GM18873 (cell line): Measurements from ENCODE around the gene LAMC1.
"Not testable (repeated sequence)": the region's sequence is repeated elsewhere in the genome, so short reads cannot be mapped to it uniquely, and the experiment has no call there.

Experiments
- ATAC-seq: cut with Tn5 transposase; IDR thresholded peaks from one replicate; pipeline ENCODE4 v1.9.1; 2021; ENCODE audit warnings: mild to moderate bottlenecking, moderate library complexity, moderate number of reproducible peaks; ENCODE audit not compliant: unreplicated experiment, low FRiP score

The LAMC1 gene

DNA sequence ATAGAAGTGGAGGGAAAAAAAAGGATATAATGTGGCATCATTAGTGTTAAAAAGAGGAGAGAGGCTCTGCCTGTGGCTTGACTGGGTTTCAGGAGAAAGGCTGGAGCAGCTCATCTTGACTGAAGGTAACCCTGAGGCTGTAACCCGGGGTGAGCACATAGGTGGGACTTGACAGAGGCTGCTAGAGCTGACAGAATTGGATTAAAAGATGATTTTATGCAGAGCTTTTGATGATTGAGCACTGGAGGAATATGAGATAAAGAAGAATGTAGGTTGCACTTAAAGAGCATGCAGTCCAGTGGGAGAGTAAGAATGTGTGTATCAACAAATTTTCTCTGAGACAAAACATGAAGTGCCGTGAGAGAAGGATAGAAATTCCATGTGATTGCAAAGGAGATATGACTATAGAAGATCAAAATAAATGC, 17.3 kb downstream of the LAMC1 start:
- no peak for ATAC-seq

DNA sequence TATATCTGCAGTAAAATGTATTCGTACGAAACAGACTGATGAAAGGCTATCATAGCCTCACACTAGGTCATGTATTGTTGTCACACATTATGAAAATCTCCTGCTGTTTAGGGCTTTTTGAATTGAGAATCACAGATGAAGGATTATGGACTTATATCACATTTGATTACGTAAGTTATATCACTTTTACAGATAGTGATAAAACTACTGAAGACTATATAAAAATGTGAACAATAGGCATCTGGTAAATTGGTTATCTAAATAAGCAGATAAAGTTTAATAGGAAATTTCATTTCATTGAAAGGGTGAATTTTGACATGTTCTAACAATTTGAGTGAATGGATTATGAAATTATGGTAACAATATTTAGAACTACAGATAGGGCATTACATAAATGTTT, 20.0 kb downstream of the LAMC1 start:
- ATAC-seq, result no peak

DNA sequence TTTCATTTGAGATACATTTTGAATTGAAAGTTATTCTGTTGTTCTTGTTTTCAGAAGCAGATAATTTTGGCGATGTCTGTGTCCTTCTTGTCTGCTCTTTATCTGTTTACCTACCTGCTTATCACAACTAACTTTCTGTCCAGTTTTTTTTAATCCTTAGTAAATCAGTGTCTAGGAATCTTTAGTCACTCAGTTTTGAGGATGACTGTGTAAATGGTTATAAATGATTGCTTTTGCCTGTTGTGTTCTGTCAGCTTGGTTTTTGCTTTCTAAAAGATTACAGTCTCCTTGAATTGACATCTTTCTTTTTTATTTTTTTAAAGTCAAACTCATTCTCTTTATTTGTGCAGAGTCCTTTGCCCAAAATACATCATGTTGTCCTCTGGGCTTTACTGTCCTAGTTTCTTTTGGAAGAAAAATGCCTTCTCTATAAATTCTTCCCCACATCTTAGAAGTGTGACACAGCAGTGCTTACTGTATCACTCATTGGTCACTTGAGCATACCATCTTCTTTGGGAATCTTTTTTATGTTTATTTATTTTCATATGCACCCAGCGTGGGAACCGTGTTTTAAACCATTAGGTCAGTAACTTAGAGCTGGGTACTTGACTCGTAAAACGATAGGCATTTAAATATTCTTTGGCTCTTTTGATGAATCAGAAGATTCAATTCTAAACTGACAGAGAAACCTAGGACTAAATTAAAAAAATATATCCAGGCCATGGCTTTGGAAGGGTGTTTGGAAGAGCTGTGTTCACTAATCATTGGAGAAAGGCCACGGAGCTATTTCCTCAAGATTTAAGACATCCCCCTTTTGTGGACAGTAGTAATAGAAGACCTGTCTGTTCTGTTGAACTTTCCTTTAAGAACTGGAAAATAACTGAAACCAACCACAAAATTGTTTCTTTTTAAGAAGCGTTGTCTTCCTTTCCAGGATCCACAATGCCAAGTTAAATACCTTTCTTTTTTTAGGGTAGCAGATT, 20.9 kb downstream of the LAMC1 start:
- ATAC-seq, result no peak

DNA sequence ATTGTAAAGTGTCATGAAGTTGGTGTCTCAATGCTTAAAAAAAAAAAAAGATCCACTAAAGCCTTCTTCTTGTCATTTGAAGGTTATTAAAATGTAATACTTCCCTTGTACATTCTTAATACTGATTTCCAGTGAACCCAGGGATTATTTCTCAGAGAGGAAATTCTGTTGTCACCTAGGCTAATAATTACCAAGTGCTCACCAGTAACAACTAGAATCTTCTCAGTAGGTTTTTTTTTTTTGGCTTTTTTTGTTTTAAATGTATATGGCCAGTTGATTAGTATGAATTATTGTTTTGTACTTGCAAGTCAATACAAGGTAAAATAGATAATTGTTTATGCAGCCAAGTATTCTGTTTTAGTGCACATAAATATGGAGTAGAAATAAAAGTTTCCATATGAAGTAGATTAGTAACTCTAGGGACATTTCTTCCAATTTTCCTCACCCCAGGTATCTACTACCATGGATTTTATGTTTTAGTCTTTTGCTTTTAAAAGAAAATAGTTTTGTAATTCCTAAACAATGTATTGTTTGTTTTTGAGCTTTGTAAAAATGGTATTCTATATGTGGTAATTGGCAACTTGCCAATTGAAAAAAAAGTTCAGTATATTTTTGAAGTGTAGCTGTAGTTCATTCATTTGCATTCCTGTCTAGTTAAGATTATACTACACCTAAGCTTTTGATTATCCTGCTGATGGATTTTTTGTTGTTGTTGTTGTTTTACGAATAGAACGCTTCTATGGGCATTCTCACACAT, 21.9 kb downstream of the LAMC1 start:
- ATAC-seq, result no peak

DNA sequence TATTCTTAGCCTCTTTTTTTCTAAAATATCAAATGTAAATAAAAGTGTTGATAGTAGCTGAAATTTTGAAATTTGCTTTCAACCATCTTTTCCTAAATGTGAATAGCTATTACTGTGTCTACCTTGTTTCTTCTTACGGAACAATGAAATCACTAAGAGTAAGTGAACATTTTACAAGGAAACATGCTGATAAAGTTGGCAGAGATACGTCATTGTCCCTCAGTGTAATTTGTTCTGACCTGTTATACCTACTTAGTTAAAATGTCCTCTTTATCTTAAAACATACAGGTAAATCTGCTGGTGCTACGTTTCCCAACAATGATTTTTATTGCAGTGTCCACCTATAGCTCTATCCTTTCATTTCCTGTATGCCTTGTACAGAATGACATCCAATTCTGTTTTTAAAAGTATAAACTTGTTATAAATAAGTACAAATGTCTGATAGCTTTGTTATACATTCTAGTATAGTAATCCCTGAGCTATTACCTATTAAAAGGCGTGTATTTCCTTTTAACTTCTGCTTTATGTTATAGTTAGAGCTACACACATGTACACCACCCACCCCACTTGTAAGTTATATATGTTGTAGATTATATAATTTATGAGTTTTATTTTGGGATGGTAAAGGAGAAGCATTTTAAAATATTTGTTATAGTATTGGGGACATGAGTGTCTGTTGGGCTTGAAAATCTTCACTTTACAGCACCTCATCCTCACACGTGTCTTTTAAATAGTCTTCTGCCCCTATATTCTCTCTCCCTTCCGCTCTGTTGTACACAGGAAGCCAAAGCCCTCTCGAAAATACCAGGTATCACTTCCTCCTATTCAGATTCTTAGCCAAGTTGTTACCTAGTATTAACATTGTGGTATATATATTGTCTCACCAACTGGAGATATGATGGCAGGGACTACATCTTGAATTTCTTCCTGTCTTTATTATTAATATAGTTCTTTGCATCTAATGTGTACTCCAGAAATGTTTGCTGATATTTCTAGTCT, 25.2 kb downstream of the LAMC1 start:
- peak; percentile 99 for ATAC-seq

DNA sequence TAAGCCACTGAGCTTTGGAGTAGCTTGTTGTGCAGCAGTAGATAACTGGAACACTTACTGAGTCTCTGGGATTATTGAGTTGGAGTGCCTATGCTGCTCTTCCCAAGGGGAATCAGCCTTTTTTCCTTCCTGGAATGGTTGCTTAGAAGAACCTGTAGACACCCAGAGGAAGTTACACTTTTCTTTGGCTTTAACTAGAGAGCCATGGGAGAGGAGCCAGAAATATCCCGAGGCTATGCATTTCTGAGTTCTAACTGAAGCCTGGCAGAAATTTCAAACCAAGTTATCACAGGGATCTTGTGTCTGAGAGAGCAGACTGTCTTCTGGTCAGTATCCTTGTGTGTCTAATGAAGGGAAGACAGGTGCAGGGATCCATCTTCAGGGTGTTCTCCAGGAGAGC, 28.3 kb downstream of the LAMC1 start:
- no peak for ATAC-seq

DNA sequence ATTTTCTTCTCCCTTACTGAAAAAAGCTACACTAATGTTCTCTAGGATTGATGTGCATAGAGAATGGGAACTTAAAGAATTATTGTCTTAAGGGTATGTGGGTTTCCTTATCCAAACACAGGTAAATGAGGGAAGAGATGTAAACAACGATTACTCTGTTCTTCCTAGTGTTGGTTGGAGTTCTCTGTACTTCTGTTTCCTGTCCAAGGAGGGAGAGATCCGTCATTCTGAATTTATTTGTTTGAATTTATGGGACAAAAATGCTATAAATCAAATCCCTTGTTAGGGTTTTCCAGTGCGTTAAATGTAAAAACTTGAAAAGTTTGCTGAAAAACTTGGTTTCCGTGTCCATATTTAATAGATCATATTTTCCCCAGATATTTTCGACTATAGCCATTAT, 29.6 kb downstream of the LAMC1 start:
- no peak for ATAC-seq

DNA sequence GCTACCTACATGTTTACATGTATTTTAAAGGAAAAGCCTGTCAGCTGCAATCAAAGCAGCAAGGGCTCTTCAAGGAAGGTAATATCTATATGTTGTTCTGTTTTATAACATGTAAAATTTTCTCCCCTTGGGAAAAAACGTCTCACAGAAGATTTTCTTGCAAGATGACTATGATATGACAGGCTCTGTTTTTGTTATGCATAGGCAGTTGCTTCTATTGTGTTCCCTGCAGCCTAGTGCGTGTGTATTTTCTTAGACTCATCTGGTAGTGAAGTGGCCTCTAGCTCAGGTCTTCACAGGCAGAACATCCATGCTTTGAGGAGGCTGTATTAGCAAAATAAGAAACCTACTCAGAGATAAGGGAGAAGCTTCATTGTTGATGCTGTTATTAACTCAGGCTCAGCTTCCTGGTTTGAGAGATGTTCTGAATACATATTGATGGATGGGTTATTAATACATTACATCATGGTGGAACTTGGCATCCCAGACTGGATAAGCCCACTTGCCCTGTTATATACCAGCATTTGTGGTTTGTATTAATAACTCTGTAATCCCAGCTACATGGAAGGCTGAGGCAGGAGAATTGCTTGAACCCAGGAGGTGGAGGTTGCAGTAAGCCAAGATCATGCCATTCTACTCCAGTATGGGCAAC, 35.8 kb downstream of the LAMC1 start:
- ATAC-seq, result no peak

DNA sequence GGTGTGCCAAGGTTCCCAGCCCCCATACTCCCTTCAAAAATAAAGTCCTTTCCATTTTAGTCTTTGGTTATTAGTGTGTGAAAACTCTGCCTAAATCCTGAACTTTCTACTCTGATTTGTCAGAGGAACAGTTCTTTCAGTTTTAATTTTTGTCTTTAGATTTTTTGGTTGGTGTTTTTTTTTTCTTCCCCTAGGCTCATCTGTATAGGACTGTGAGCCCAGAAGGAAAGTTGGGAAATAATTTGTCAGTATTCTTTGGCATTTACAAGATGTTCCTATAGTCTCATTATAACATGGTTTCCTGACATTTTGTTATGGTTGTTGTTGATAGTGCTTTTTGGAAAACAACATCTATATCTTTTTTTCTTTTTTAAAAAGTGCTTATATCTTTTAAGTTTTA, 38.0 kb downstream of the LAMC1 start:
- ATAC-seq, result no peak

DNA sequence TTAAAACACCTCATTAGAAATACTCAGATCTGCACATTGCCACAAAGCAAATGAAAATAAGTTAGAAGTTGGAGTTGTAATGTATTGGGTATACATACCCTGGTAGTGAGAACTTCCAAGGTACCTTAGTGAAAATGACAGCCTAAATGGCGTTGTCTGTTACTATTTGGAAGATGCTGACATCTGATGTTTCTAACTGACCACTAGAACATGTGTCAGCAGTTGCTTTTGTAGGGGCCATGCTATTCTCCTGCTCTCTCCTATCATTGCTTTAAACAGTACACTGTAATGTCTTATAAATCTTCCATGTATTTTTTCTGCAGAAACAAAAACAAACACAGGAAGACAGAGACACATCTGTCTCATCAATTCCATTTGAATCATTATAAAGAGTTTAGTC, 40.1 kb downstream of the LAMC1 start:
- ATAC-seq, result no peak

DNA sequence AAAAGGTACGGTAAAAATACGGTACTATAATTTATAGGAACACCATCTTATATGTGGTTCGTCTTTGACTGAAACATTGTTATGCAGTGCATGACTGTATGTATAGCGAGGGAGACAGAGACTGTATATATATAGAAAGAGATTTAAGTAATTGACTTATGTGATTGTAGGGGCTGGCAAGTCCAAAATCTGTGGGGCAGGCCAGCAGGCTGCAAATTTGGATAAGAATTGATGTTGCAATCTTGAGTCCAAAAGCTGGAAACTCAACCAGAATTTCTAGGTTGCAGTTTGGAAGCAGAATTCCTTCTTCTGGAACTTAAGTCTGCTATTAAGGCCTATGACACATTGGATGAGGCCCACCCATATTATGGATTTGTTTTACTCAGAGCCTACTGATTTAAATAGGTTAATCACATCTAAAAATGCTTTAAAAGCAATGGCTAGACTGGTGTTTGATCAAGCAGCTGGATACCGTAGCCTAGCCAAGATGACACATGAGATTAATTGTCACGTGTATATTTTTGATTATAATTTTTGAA, 42.0 kb downstream of the LAMC1 start:
- ATAC-seq, result no peak

DNA sequence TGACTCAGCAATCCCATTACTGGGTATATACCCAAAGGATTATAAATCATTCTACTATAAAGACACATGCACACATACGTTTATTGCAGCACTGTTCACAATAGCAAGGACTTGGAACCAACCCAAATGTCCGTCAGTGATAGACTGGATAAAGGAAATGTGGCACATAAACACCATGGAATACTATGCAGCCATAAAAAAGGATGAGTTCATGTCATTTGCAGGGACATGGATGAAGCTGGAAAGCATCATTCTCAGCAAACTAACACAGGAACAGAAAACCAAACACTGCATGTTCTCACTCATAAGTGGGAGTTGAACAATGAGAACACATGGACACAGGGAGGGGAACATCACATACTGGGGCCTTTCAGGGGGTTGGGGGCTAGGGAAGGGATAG, 43.2 kb downstream of the LAMC1 start:
- ATAC-seq, result not testable (repeated sequence)

DNA sequence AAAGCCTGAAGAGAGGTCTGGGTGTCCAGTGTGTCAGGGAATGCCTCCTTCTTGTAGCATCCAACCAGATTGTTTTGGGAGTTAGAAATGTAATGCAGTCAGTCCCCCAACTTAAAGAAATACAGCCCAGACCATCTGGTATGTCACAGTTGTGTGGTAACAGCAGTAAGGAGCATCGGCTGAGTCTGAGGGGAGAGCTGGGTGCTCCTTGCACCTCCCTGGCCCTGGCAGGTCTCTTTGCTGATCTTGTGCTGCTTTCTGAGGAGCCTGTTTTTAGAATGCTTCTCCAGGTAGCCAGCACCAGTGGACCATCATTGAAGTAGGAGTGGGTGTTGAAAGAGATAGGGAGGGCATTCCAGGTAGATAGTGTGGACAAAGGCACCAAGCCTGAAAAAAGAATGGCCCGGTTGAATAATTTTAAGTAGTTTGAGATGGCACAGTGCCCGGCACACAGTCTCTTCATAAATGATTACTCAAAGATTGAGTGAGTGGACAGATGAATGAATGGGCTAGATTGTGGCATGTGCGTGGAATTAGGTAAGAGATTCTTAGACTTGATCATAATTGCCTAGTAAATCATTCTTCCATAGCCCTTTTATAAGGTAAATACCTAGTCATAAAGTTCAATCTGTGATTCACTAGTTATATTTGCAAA, 46.5 kb downstream of the LAMC1 start:
- no peak for ATAC-seq

DNA sequence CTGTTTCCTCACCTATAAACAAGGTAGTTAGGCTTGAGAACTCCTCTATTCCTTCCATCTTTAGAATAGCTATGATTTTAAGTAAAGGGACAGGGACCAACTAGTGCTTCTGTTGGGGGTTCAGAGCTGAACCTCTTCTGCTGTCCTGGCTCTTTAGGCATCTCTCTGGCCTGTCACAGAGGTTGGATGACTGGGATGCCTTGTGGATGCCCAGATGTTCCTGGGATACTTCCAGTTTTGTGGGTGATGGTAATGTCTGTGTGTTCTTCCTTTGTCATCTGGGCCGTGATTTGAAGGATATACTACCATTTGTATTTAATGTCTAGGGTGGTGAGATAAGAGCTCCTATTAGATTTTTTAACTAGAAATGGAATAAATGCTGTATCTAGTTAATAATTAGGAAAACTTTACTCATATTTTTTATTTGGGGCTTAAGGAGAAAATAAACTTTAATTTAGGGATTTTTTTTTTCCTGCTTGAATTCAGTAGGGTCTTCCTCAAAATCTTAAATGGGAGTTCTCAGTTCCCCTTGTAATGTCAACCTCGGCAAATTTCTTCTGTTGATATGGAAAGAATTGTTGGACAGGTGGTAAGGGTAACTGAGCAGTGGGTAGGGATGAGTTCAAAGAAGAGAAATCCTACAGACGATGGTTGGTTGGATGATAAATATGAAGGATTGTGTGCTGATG, 47.2 kb downstream of the LAMC1 start:
- no peak for ATAC-seq

DNA sequence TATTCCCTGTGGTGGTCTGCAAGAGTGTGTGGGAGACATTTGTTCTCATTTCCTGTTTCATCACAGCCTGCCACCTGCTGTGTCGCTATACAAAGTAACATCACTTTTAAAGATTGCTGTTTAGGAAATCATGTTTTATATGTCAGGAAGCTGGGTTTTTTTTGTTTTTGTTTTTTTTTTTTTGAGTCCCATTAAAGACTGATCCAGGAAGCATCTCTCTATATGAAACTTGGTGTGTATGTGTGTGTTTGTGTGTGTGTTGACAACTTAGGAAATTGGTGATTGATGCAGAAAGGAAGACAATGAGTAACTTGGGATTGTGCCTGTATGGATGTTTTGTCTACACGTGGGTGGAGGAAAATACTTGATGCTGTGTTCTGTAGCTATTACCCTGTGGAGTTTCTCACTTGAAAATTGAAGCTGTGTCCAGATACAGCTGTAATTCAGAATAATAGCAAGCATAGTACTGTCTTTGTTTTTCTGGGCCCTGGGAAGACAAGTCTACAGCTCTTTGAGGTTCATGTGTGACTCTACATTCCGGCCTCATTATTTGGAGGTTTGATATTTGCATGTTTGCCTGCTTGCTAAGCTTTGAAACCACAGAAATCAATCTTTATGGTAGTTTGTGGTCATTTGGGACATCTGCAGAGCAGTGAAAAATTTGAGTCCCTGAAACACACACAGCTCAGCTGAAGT, 47.9 kb downstream of the LAMC1 start:
- peak; percentile 83 for ATAC-seq

DNA sequence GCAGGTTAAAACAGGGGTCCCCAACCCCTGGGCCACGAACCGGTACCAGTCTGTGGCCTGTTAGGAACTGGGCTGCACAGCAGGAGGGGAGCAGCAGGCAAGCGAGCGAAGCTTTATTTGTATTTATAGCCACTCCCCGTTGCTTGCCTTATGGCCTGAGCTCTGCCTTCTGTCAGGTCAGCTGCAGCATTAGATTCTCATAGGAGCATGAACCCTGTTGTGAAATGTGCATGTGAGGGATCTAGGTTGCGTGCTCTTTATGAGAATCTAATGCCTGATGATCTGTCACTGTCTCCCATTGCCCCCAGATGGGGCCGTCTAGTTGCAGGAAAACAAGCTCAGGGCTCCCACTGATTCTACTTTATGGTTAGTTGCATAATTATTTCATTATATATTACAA, 49.4 kb downstream of the LAMC1 start:
- ATAC-seq, result not testable (repeated sequence)

DNA sequence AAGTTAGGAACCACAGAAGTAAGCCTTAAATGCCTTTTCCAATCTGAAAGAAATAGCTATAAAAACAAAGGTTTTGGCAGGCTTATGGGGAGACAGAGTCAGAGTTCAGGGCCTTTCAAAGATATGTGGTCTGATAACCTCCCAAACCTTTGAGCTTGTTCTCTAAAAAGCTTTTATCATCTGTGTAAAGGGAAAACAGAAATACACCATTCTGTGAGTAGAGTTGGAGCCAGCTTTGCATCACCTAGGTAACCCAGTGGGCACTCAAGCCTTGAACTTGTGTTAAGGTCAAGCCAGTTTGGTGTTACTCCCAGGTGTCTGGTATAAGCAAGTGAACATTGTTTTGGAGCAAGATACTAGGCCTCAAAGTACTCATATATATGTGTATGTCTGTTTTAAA, 50.1 kb downstream of the LAMC1 start:
- ATAC-seq, result no peak

DNA sequence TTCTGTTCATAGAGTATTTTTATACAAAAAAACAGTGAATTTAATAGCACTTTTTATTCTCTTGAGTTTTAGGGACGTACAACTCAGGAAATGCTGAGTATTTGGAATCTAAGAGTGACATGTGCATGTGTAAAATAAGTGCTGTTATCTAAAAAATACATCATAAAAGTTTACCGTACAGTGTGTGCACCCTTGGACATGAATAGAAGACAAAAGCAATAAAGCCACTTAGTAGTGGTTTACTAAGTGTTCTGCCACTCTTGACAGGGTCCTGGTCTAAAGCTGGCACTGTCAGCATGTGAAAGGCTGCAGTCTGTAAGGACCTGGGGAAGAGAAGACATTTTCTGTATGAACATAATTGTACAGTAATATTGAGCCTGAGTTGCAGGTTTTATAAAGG, 51.0 kb downstream of the LAMC1 start:
- no peak for ATAC-seq
